Measurements from ENCODE around the gene CCBE1. TPM values are rescaled to one million over a fixed set of nuclear protein-coding genes. Genes with fewer than 3 reads are reported as not detected.
A peak's percentile ranks its signal among the peaks of the same experiment; 100 is the strongest.

The CCBE1 gene
- polyA plus RNA-seq, 1 of the 3 experiments (the other 2 are of a cell fraction): 5.0 TPM

- 55% methylated on average over 13 of the region's 13 CpGs for WGBS (ENCODE audit: low lambda C conversion rate)
- Histone ChIP-seq H3K27ac (ENCODE audit: low read depth in 2 of 2, low read length in 1 of 2) (no peak overlapping the region), H4K20me1 (ENCODE audit: insufficient read depth) (no peaks in the 10 kb centered on the region), H3F3A (replicated peaks; ENCODE audit: insufficient read depth) (no peaks in the 10 kb centered on the region), H3K79me2 (ENCODE audit: insufficient read depth) (no peaks in the 10 kb centered on the region; the same call in 1 of the 2 replicates), H3K9ac (no peak overlapping the region), H2AFZ (ENCODE audit: low read depth) (no peak overlapping the region), H3K9me3 (no peaks in the 10 kb centered on the region), H3K4me2 (no peak overlapping the region), H3K9me2 (no peaks in the 10 kb centered on the region), H3K4me3 (ENCODE audit: low read depth in 2 of 2, low read length in 1 of 2) (no peak overlapping the region), H3K36me3 (replicated peaks in 1 of 2; ENCODE audit: control insufficient read depth in 1 of 2, insufficient read depth in 2 of 2, low read length in 1 of 2) (no peaks in the 10 kb centered on the region), H3K27me3 (ENCODE audit: insufficient read depth) (no peaks in the 10 kb centered on the region), H3K4me1 (ENCODE audit: control insufficient read depth in 1 of 2, insufficient read depth in 2 of 2, low read depth in 1 of 2, low read length in 1 of 2) (peaks cover 5 to 32% of the 10 kb centered on the region in 2 experiments; a peak in 3 of 4 replicates)
- no peak for DNase-seq
- 0 out of 2 replicates have a peak, but pooled peaks have one; percentile 3 for TF ChIP-seq FOSL2 (IDR thresholded peaks at IDR 0.05; ENCODE audit: borderline replicate concordance, low read depth)
- no peak for TF ChIP-seq NRF1 (IDR thresholded peaks at IDR 0.05; ENCODE audit: low read depth, low read length)
- TF ChIP-seq PBX3 (IDR thresholded peaks at IDR 0.05): peak; percentile 71
- ChIA-PET CTCF (interaction anchor here (0.7 kb wide), 1 partner anchor 116 kb away, joined by 3 read pairs; no protein-coding TSS in a partner anchor), POLR2A (no interaction called here)
These were observed 183.0 kb downstream of the CCBE1 start for GRCh38 chr18:59514203-59514602.

GRCh38 chr18:59512025-59512755 is 185.0 kb downstream of the CCBE1 start:
- no peak for DNase-seq
- CTCF ChIA-PET: interaction anchor here (1.2 kb wide), 1 partner anchor 110 kb away, joined by 3 read pairs; no protein-coding TSS in a partner anchor
- 82% methylated on average over 7 of the region's 7 CpGs for WGBS (ENCODE audit: low lambda C conversion rate)

GRCh38 chr18:59509481-59510442 is 187.5 kb downstream of the CCBE1 start:
- H3F3A ChIP-seq (replicated peaks; ENCODE audit: insufficient read depth): no peaks in the 10 kb centered on the region
- H3K79me2 ChIP-seq (ENCODE audit: insufficient read depth): no peaks in the 10 kb centered on the region; the same call in 1 of the 2 replicates
- H3K4me1 ChIP-seq (ENCODE audit: control insufficient read depth in 1 of 2, insufficient read depth in 2 of 2, low read depth in 1 of 2, low read length in 1 of 2): peaks cover 5 to 6% of the 10 kb centered on the region in 2 experiments; a peak in 3 of 4 replicates
- H3K36me3 ChIP-seq (replicated peaks in 1 of 2; ENCODE audit: control insufficient read depth in 1 of 2, insufficient read depth in 2 of 2, low read length in 1 of 2): no peaks in the 10 kb centered on the region
- 73% methylated on average over 8 of the region's 8 CpGs for WGBS (ENCODE audit: low lambda C conversion rate)
- no peak overlapping the region for H3K4me2 ChIP-seq
- no peaks in the 10 kb centered on the region for H3K9me2 ChIP-seq
- no peaks in the 10 kb centered on the region for H3K27me3 ChIP-seq (ENCODE audit: insufficient read depth)
- no peak overlapping the region for H3K4me3 ChIP-seq (ENCODE audit: low read depth in 2 of 2, low read length in 1 of 2)
- H2AFZ ChIP-seq (ENCODE audit: low read depth): no peak overlapping the region
- H3K9me3 ChIP-seq: no peaks in the 10 kb centered on the region
- H3K27ac ChIP-seq (ENCODE audit: low read depth in 2 of 2, low read length in 1 of 2): no peak overlapping the region
- POLR2A ChIA-PET: no interaction called here
- no peak overlapping the region for H3K9ac ChIP-seq
- TF ChIP-seq IRF3 (IDR thresholded peaks at IDR 0.05; ENCODE audit: low read depth, low read length): no peak
- DNase-seq: no peak
- no peaks in the 10 kb centered on the region for H4K20me1 ChIP-seq (ENCODE audit: insufficient read depth)
- CTCF ChIA-PET: interaction anchor here (1.1 to 2.0 kb wide), 4 partner anchors 50 to 314 kb away, joined by 4 to 10 read pairs (median 6); no protein-coding TSS in a partner anchor

More at GRCh38 chr18:59512025-59512755, 185.0 kb downstream of the CCBE1 start:
- Histone ChIP-seq H3K9me2 (no peaks in the 10 kb centered on the region), H3K4me1 (ENCODE audit: control insufficient read depth in 1 of 2, insufficient read depth in 2 of 2, low read depth in 1 of 2, low read length in 1 of 2) (peaks cover 5 to 16% of the 10 kb centered on the region in 2 experiments; a peak in 3 of 4 replicates), H3K27ac (ENCODE audit: low read depth in 2 of 2, low read length in 1 of 2) (no peak overlapping the region), H3F3A (replicated peaks; ENCODE audit: insufficient read depth) (no peaks in the 10 kb centered on the region), H3K9ac (no peak overlapping the region), H4K20me1 (ENCODE audit: insufficient read depth) (no peaks in the 10 kb centered on the region), H3K9me3 (no peaks in the 10 kb centered on the region), H3K36me3 (replicated peaks in 1 of 2; ENCODE audit: control insufficient read depth in 1 of 2, insufficient read depth in 2 of 2, low read length in 1 of 2) (no peaks in the 10 kb centered on the region), H3K27me3 (ENCODE audit: insufficient read depth) (no peaks in the 10 kb centered on the region), H3K4me2 (no peak overlapping the region), H3K79me2 (ENCODE audit: insufficient read depth) (no peaks in the 10 kb centered on the region; the same call in 1 of the 2 replicates), H2AFZ (ENCODE audit: low read depth) (no peak overlapping the region), H3K4me3 (ENCODE audit: low read depth in 2 of 2, low read length in 1 of 2) (no peak overlapping the region)
- no peak for TF ChIP-seq NRF1 (IDR thresholded peaks at IDR 0.05; ENCODE audit: low read depth, low read length)
- POLR2A ChIA-PET: no interaction called here
